ENCODE data around the gene FAM72C.
"Not testable (repeated sequence)": the region's sequence is repeated elsewhere in the genome, so short reads cannot be mapped to it uniquely, and the experiment has no call there.

The FAM72C gene

DNA sequence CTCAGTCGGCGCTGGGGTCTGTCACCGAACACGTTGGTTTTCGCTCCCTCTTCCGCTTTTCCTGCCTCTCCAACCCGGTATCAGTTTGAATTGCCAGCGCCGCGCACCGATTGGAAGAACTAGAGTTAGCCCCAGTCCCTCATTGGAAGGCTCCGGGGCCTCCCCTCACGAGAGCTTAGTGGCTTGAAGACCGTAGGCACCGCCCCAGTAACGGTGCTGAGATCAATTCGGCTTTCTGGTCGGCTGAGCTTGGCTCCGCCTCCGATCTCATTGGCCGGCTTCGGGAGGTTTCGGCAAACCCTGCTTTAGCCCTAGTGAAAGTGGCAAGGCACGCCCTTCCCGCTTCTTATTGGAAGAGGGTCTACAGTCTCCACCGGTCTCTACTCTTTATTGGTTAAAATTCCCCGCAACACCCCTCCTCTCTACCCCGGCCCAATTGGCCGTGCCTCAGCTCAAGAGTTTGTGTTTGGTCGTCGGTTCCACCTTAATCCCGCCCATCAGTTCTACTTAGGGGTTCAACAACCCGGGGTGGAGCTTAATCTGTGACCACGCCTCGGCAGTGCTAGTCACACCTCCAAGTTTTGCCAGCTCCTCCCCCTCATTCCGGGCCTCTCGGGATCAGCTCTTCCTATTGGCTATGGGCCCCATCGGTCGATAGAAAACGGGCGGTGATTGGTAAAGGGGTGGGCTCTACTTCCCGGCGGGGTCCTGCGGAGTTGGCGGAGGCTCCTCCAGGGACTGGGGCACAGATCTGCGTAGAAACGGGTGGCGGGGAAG is at the start of gene FAM72C:
TSS of gene FAM72C (minus strand) at position 63 of the 777 bp plus-strand sequence. CDS start 845 bp downstream, outside the sequence.
- DNase-seq (ENCODE audit: low read depth), result not testable (repeated sequence)

DNA sequence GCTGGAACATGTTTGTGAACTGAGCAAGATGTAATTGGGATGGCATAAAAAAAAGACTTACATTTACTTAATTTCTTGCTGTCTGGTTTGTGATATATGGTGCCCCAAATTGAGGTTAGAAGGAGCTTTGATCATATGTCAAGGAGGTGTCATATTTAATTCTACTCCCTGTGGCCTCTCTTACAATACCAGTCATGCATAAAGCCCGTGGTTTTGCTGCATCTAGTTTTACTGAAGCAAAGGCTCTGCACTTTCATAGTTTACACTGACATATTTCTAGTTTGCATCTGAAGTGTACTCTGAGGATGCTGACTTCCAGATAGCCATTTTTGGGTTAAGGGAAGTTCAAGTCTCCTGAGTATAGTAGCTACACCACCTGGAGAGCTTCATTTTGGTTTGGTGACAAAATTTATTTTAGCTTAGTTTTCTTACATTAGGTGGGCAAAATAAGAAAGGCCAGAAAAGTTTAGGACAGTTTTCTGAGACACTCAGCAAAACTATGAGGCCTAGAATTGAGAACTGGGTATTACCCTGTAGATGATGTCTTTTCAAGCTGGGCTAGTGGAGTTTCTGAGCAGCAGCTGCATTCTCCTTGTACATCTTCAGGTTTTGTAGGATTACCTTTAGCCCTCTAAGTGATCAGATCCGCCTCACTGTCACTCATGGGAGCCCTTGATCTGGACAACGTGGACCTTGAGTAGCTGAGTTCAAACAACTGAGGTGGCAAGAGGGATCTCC is 48.4 kb upstream of the FAM72C start:
- DNase-seq (ENCODE audit: low read depth), result not testable (repeated sequence)

DNA sequence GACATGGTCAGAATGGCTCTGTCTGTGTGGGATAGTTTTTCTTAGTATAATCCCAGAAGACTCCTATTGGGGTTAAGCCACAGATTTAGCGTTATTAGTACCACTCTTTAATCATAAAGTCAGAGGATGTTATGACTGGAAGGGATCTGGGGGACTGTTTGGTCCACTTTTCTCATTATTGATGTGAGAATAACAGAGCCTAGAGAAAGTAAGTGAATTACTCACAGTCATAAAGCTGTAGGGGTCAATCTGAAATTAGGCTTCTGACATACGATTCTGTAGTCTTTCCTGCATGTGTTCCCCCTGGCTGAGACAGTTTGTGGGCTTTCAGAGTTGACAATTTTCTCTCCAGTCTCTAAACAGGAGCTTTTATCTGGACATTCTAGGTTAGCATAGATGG is 47.3 kb upstream of the FAM72C start:
- not testable (repeated sequence) for DNase-seq (ENCODE audit: low read depth)

DNA sequence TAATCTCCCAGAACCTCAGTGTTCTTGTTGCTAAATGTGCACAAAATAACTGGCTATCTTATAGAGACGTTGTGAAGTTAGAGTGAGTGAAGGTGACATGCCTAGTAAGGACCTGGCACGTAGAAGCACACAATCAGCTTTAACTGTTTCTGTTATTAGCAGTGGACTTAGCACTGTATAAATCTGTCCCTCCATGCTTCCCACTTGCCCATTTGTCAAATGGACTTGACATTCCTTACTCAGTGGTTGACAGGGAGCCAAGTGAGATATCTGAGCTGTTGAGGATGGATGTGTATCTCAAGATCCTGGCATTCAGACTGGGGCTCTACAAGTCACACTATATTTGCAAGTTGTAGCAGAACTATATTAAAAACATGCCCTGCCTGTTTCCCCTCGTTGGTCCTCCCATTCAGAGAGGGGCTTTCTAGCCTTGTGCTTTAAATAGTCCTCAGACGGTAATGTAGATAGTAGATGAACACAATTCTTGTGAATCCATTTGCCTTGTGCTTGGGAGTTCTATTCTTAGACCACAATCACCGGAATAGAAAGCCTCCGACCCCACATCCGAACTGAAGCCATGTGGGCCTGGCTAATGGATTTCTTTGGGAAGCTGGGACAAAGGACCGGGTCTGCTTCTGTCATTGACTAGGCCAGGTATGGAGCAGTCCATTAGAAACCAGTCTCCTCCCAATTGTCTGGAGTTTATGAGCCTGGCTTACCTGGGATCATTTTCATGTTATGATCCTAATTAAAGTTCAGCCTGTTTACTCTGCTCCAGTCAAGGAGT is 43.6 kb upstream of the FAM72C start:
- DNase-seq (ENCODE audit: low read depth), result not testable (repeated sequence)

- not testable (repeated sequence) for DNase-seq (ENCODE audit: low read depth)
Observed at GRCh38 chr1:144014528-144014927, 42.7 kb upstream of the FAM72C start.

DNA sequence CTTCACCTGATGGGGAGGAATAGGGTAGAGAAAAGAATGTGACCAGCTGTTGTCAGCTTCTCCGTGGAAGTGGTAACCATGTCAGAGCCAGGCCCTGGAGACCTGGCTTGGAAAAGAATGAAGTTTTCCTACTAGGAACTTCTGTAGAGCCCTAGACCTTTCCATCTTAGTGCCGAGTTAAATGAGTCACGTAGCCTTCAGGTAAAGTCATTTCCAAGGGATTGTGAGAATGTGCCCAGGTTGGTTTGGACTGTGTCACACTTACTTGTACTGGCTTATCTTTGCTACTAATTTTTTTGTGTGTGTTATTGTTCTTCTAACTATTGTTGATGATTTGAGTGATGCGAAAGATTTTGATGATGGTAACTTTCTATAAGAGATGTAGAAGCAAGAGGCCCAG is 42.3 kb upstream of the FAM72C start:
- DNase-seq (ENCODE audit: low read depth), result not testable (repeated sequence)

DNA sequence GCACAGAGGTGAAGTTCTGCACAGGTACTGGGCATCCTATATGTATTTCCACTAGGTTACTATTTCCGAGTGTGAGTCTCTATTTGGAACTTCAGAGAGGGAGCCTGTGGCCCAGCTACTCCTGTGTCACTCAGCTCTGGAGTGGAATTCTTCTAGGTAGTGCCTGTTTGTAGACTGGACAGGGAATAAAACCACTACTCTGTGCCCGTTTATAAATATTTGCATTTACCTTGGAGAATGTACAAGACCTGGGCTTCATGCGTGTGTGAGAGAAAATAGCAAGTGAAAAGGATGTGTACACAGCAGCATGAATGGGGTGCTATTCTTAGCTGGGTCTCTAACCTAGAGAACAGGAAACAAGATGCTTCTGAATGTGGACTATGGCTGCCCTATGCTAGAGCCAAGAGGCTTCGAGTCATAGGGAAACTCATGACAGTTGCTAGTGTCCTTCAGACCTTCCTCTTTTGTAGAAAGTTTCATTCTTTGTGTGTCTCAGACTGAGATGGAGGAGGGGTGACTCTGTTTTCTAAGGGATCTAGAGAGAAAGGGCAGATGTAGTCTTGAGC is 40.5 kb upstream of the FAM72C start:
- not testable (repeated sequence) for DNase-seq (ENCODE audit: low read depth)

DNA sequence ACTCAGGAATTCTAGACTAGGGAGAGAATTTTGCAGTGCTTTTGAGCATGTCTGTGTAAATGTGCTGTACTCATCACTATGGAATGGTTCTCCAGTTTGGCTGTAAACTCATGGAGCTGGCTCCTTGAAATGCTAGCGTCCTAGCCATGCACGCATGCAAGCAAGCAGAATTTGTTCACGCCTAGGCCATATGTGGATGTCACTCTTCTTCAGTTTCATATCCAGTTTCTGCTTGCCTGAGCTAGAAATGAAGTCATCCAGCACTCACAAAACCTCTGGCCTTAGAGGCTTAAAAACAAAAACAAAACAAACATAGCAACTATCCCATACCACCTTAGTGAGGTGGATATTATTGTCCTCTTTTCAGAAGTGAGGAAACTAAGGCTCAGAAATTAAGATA is 37.6 kb upstream of the FAM72C start:
- not testable (repeated sequence) for DNase-seq (ENCODE audit: low read depth)

DNA sequence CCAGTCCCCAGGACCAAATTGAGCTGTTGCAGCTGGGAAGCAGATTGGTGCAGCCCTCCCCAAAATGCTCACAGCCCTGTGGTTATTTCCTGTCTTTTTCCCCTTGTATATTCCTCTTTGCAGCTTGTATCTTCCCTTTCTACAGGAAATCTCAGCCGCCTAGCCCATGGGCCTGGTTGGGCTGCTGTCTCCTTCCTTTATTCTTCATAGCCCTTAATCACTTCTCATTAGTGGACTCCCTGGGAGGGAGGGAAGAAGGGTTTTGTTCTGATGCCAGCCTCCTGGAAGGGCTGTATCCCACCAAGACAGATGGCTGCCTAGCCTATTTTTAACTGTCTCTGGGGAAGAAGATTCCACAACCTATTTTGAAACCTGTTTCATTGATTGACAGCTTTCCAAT is 32.5 kb upstream of the FAM72C start:
- DNase-seq (ENCODE audit: low read depth), result not testable (repeated sequence)

GRCh38 chr1:144003306-144004029 is 31.7 kb upstream of the FAM72C start:
- not testable (repeated sequence) for DNase-seq (ENCODE audit: low read depth)

- not testable (repeated sequence) for DNase-seq (ENCODE audit: low read depth)
Observed at GRCh38 chr1:144002141-144002881, 30.5 kb upstream of the FAM72C start.

- DNase-seq (ENCODE audit: low read depth), result not testable (repeated sequence)
Observed at GRCh38 chr1:144001077-144001476, 29.3 kb upstream of the FAM72C start.

DNA sequence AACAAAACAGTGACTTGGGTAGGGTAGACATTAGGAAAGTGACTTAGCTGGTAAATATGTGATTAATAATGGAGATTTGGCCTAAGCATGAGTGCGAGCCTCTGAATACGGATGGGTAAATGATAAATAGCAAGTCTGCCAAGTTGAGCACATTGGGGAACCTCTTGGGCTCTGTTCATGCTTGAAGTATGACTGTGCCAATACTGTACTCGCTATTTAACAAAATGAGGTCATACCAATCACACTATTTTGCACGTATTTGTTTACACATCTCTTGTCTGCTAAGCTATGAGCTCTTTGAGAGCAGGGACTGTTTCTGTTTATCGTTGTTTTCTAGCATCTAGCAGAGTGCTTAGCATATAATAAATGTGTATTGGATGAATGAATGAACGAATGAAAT is 24.2 kb upstream of the FAM72C start:
- DNase-seq (ENCODE audit: low read depth), result not testable (repeated sequence)

DNA sequence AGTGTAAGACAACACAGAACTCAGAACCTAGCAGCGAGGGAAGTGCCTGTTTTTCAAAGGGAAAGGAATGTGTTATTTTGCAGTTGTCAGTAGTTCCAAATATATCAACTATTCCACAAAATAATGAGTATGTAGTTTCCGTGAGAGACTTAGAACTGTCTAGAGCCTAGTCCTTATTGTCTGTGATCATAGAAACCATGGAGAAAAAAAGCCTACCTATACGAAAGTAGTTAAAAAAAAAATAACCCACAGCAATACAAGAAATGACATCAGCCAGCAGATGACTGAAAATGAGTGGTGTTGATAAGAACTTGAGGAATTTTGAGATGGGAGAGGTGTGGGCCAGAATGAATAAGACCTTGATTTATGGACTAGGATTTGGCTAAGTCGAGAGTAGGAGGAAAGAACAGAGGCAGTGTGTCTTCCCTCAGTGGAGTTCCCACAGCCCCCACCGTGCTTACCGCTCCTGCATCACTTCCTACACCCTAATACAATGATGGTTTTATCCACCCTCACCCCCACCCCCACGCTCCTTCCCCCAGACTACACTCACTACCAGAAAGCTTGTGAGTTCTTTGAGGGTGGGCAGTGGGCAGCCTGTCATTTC is 21.6 kb upstream of the FAM72C start:
- not testable (repeated sequence) for DNase-seq (ENCODE audit: low read depth)

- DNase-seq (ENCODE audit: low read depth), result not testable (repeated sequence)
Observed at GRCh38 chr1:143990699-143991098, 18.9 kb upstream of the FAM72C start.

- DNase-seq (ENCODE audit: low read depth), result not testable (repeated sequence)
Observed at GRCh38 chr1:143989719-143990118, 17.9 kb upstream of the FAM72C start.

- not testable (repeated sequence) for DNase-seq (ENCODE audit: low read depth)
Observed at GRCh38 chr1:143989427-143989712, 17.6 kb upstream of the FAM72C start.

DNA sequence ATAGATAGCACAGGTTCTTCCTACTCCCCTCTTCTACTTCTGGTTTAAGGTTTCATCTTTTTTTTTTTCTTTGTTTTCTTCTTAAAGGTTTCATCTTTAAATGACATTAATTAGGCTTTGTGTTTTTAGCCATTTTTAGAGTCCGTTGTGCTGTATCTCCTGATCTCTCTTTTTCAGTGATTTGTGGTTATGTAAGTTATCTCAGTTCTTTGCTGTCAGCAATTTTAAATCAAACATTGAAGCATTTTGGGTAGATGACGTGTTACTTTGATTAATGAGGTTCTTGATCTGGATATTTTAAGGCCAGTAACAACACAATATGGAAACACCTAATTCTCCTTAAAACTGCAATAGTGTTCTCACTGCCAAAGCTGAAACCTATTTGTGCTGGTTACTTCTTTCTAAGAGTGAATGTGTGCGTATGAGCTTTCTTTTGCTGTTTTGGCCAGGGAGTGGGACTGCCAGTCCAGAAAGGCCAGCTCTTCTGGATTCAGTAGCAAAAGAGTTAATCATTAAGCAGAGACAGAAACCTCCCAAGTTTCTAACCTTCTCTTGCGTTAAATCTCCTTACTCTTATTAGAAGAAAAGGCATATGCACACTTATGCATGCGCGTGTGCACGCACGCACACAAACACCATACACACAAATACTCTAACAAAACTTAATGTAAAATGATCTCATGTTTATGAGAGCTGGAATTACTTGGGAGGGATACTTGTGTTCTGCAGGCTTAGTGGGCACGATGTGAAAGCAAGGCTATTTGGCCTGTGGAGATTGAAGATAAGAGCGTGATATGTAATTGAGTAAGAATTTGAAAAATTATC is 17.0 kb upstream of the FAM72C start:
- DNase-seq (ENCODE audit: low read depth), result not testable (repeated sequence)

DNA sequence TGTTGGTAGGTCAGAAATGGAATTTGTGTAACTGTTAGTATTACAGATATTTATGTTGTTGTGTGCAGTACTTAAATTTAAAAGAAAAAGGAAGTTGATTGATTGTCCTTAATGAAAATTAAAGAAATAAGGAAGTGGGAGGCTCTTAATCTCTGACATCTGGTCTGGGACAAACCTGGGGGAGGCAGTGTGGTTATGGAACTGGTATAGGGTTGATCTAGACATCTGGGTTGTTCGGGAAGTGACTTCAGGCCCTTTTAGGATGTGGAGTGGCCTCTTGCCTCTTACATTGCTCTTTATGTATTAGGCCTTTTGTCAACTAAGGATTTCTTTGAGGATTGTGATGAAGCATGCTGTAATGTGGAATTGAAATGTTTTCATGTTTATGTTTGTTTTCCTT is 16.1 kb upstream of the FAM72C start:
- not testable (repeated sequence) for DNase-seq (ENCODE audit: low read depth)

Data from stimulated activated CD8-positive, alpha-beta memory T cell treated with anti-CD3 and anti-CD28 coated beads, Interleukin-15, amount 100 ng/mL, for 1 hour (primary cell).